GM18505 (cell line): ENCODE data around the gene TRIM74.
"Not testable (repeated sequence)": the region's sequence is repeated elsewhere in the genome, so short reads cannot be mapped to it uniquely, and the experiment has no call there.

ENCODE experiments used
- ATAC-seq: cut with Tn5 transposase; IDR thresholded peaks from one replicate; pipeline ENCODE4 v1.9.1; 2021; ENCODE audit not compliant: unreplicated experiment
- POLR2A ChIP-seq: IDR thresholded peaks from 4 replicates; pipeline ENCODE4 v1.6.1; 2011; ENCODE audit warnings: borderline replicate concordance; ENCODE audit not compliant: insufficient read depth, insufficient read length; ENCODE audit errors: extremely low read depth

TRIM74 gene

GRCh38 chr7:72968980-72969516, at the start of gene TRIM74:
Gene TRIM74 (minus strand): TSS chr7:72969466. CDS start chr7:72966157, 3,309 bp downstream.
- ATAC-seq: not testable (repeated sequence)

- ATAC-seq: not testable (repeated sequence)
Measured at GRCh38 chr7:73006491-73006890, 37.2 kb upstream of the TRIM74 start.

- ATAC-seq: peak; percentile 70
- TF ChIP-seq POLR2A: peak; percentile 74
Measured at GRCh38 chr7:73005693-73006447, 36.6 kb upstream of the TRIM74 start.

GRCh38 chr7:73005356-73005692, 36.1 kb upstream of the TRIM74 start:
- ATAC-seq: peak; percentile 75

- not testable (repeated sequence) for ATAC-seq
Measured at GRCh38 chr7:72997887-72998468, 28.7 kb upstream of the TRIM74 start.

- not testable (repeated sequence) for ATAC-seq
Measured at GRCh38 chr7:72997447-72997846, 28.2 kb upstream of the TRIM74 start.

GRCh38 chr7:72995484-72995883, 26.2 kb upstream of the TRIM74 start:
- ATAC-seq: not testable (repeated sequence)

- ATAC-seq: not testable (repeated sequence)
Measured at GRCh38 chr7:72990146-72990913, 21.1 kb upstream of the TRIM74 start.

GRCh38 chr7:72982084-72982483, 12.8 kb upstream of the TRIM74 start:
- not testable (repeated sequence) for ATAC-seq

- not testable (repeated sequence) for ATAC-seq
Measured at GRCh38 chr7:72980382-72980781, 11.1 kb upstream of the TRIM74 start.

- ATAC-seq: not testable (repeated sequence)
Measured at GRCh38 chr7:72976434-72976833, 7.2 kb upstream of the TRIM74 start.

- not testable (repeated sequence) for ATAC-seq
Measured at GRCh38 chr7:72975656-72976286, 6.5 kb upstream of the TRIM74 start.

- not testable (repeated sequence) for ATAC-seq
Measured at GRCh38 chr7:72974781-72975180, 5.5 kb upstream of the TRIM74 start.

GRCh38 chr7:72971505-72971904, 2.2 kb upstream of the TRIM74 start:
- not testable (repeated sequence) for ATAC-seq

- not testable (repeated sequence) for ATAC-seq
Measured at GRCh38 chr7:72969688-72970087, 422 bp upstream of the TRIM74 start.

GRCh38 chr7:72966892-72967291, 2.4 kb downstream of the TRIM74 start:
- not testable (repeated sequence) for ATAC-seq

- ATAC-seq: peak; percentile 59
Measured at GRCh38 chr7:72965186-72965975, 3.9 kb downstream of the TRIM74 start.

GRCh38 chr7:72963056-72963455, 6.2 kb downstream of the TRIM74 start:
- ATAC-seq: not testable (repeated sequence)

- ATAC-seq: not testable (repeated sequence)
Measured at GRCh38 chr7:72961346-72961650, 8.0 kb downstream of the TRIM74 start.
